Fibroblast of skin of back (primary cell): ENCODE data around the gene CTLA4.
"Not testable (repeated sequence)": the region's sequence is repeated elsewhere in the genome, so short reads cannot be mapped to it uniquely, and the experiment has no call there.

ENCODE experiments used
- DNase-seq: peaks from one replicate; pipeline ENCODE4 v3.0.0-alpha.2; 2013

CTLA4 gene

GRCh38 chr2:203858176-203858575 lies 9.4 kb upstream of the CTLA4 start:
- DNase-seq, result no peak

GRCh38 chr2:203859030-203859789 lies 8.4 kb upstream of the CTLA4 start:
- no peak for DNase-seq

- no peak for DNase-seq
Observed at GRCh38 chr2:203861197-203861596, 6.4 kb upstream of the CTLA4 start.

- no peak for DNase-seq
Observed at GRCh38 chr2:203861607-203862006, 6.0 kb upstream of the CTLA4 start.

DNA sequence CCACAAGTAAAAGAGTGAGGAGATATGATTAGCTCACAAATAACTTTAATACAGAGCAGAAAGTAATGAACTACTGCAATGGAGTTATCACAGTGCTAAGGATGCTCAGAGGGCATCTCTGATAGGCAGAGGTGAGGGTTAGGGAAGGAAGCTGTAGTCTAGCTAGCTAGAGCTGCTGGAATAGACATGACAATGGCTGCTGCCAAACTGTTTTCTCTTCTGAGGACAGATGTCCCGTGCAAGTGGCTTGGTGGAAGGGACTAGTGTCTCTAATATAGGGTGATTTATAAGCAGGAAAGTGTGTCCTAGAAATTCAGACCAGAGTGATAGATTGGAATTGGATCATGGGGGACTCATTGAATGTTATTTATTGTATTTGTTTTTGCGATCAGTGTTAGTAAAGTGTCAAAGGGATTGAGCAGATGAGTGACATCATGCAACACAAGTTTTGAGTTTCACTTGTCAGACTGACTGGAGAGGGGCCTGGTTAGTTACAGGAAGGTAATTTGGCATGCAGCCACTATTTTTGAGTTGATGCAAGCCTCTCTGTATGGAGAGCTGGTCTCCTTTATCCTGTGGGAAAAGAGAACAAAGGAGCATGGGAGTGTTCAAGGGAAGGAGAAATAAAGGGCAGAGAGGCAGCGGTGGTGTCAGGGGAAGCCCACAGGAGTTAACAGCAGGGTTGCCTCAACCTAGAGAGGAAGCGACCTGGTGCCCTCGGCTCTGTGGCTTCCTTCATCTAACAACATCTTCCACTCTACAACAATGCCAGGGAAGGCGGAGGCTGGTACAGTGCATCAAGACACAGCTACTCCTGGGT lies 1.9 kb downstream of the CTLA4 start:
- DNase-seq, result no peak

DNA sequence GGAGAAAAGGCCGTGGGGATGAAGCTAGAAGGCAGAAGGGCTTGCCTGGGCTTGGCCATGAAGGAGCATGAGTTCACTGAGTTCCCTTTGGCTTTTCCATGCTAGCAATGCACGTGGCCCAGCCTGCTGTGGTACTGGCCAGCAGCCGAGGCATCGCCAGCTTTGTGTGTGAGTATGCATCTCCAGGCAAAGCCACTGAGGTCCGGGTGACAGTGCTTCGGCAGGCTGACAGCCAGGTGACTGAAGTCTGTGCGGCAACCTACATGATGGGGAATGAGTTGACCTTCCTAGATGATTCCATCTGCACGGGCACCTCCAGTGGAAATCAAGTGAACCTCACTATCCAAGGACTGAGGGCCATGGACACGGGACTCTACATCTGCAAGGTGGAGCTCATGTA lies 2.9 kb downstream of the CTLA4 start:
- no peak for DNase-seq

DNA sequence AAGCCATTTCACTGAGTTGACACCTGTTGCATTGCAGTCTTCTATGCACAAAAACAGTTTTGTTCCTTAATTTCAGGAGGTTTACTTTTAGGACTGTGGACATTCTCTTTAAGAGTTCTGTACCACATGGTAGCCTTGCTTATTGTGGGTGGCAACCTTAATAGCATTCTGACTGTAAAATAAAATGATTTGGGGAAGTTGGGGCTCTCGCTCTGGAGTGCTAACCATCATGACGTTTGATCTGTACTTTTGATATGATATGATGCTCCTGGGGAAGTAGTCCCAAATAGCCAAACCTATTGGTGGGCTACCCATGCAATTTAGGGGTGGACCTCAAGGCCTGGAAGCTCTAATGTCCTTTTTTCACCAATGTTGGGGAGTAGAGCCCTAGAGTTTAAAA lies 3.4 kb downstream of the CTLA4 start:
- DNase-seq, result no peak

DNA sequence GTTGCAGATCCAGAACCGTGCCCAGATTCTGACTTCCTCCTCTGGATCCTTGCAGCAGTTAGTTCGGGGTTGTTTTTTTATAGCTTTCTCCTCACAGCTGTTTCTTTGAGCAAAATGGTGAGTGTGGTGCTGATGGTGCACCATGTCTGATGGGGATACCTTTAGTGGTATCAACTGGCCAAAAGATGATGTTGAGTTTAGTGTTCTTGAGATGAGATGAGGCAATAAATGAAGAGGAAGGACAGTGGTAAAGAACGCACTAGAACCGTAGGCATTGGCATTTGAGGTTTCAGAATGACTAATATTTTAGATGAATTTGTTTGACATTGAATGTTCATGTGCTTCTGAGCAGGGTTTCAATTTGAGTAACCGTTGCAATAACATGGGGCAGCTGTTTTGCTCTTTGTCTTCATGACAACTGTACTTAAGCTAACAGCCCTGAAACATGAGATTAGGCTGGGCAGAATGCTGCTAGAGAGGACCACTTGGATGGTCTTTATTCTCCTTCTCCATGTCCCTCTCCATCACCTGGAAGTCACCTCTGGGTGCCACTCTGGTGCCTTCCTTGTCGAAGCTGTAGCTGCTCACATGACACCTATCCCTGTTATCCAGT lies 3.9 kb downstream of the CTLA4 start:
- no peak for DNase-seq

DNA sequence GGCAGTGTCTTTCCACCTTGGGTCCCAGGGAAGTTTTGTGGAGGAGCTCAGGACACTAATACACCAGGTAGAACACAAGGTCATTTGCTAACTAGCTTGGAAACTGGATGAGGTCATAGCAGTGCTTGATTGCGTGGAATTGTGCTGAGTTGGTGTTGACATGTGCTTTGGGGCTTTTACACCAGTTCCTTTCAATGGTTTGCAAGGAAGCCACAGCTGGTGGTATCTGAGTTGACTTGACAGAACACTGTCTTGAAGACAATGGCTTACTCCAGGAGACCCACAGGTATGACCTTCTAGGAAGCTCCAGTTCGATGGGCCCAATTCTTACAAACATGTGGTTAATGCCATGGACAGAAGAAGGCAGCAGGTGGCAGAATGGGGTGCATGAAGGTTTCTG lies 5.9 kb downstream of the CTLA4 start:
- no peak for DNase-seq

DNA sequence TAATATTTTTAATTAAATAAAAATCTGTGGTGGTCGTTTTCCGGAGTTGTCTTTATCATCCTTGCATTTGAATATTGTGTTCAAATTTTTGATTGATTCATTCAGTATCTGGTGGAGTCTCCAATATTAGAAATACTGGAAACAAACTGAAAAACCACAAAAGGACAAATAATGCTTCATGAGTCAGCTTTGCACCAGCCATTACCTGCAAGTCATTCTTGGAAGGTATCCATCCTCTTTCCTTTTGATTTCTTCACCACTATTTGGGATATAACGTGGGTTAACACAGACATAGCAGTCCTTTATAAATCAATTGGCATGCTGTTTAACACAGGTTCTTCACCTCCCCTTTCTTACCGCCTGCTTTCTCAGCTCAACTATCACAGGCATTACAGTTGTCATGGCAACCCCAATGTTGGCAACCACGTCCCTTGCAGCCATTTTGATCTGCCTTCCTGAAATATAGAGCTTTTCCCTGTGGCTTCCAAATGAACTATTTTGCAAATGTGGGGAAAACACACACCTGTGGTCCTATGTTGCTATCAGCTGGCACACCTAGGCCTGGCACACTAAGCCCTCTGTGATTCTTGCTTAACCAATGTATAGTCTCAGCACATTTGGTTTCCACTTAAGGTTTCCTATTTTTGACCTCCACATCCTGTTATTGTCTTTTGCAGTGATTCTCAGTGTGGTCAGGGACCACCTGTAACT lies 6.5 kb downstream of the CTLA4 start:
- DNase-seq, result no peak

DNA sequence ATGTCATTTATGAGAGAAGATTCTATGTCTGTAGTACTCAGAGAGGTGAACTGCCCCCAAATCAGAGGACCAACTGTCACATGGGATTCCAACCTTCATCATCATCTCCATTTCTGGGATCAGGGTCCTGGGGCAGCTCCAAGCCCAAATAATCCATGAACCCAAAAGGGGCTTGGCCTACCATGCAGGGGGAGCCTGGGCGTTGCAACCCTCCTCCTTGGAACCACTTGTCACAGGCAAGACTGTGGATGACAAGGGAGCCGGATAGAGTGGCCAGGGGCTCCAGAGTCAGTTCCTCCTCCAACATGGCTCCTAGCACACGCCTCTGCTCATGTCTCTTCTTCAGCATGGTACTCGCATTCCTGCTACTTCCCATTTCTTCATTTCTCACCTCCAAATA lies 7.9 kb downstream of the CTLA4 start:
- DNase-seq, result no peak

- DNase-seq, result no peak
Observed at GRCh38 chr2:203876328-203876727, 8.8 kb downstream of the CTLA4 start.

- peak; percentile 23 for DNase-seq
Observed at GRCh38 chr2:203878063-203878462, 10.5 kb downstream of the CTLA4 start.

DNA sequence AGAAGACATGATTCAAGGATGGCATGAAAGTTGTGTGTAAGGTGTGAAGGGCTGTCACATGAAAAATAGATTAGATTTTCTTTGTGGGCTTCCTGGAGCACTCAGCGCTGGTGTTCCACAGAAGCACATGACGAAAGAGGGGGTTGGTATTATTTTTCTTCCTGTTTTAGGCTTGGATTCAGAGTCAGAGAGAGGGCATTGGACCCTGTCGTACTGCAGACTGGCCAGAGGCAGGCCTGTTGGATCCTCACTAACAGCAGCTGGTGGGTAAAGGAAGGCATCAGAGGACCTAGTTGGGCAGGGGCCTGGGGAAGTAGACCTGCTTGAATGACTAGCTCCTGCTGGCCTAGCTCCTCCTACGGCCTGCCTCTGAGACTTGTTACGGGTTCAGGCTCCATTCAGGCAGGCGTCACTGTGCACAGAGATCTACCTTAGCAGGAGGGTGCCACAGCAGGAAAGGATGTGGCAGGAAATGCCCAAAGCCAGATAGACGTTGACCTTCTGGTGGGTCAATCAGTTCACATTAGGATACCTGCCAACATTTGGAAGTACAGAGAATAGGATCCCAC lies 13.1 kb downstream of the CTLA4 start:
- DNase-seq, result no peak

- DNase-seq, result not testable (repeated sequence)
Observed at GRCh38 chr2:203881185-203881584, 13.6 kb downstream of the CTLA4 start.

DNA sequence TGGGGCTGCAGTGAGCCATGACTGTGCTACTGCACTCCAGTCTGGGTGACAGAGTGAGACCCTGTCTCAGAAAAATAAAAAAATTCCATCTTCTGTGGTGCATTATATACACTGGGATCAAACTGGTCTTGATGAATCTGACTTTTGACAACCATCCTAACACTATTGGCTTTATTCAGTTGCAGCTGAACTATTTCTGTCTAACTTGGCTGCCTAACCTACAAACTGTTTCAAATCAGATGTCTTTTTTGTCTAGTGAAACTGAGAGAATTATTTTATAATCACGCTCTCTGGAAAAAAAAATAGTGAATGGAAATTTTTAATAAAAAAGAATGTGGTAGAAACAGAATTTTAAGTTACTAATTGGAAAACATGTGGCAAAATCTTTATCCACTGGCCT lies 15.0 kb downstream of the CTLA4 start:
- no peak for DNase-seq

- no peak for DNase-seq
Observed at GRCh38 chr2:203886661-203887151, 19.1 kb downstream of the CTLA4 start.

- no peak for DNase-seq
Observed at GRCh38 chr2:203887677-203888076, 20.1 kb downstream of the CTLA4 start.

- DNase-seq, result no peak
Observed at GRCh38 chr2:203889542-203889941, 22.0 kb downstream of the CTLA4 start.

DNA sequence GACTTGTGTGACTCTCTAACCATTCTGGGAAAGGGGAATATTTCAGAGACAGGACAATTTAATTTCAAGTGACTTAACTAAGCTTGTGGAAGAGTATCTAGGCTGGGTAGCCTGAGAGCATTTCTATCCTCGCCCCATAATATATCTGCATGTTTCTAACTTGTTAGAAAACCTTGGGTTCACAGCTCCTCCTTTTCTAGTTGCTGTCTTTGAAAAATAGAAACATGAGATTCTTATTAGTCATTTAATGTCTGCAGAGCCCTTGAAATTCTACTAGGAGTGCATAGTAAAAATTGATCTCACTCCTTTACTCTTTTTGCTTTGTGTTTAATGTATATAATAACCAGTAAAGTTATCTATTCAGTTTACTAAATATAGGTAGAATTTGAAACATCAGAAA lies 22.4 kb downstream of the CTLA4 start:
- no peak for DNase-seq

GRCh38 chr2:203890733-203891132 lies 23.2 kb downstream of the CTLA4 start:
- no peak for DNase-seq

DNA sequence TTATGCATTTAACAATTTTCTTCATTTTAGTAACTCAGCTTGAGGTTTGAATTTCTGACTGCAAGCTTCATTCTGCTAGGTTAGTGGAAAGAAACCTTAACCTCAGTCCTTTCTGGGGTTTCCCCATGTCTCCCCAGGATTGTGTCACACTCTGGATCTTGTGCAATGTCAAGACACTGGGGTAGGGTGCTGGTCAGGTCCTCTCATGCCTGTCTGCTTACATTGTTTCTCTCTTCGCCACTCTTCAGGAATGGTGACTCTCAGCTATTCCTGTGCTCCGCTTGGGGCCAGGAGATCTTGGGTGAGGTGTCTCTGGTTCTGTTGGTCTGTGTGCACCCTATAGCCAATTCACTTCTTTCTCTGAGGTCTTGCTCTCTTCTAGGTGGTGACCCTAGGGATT lies 23.9 kb downstream of the CTLA4 start:
- no peak for DNase-seq
